ENCODE results near the gene MRGPRX2. TPM values are rescaled to one million over a fixed set of nuclear protein-coding genes. Genes with fewer than 3 reads are reported as not detected.
A peak's percentile ranks its signal among the peaks of the same experiment; 100 is the strongest.

The MRGPRX2 gene
- total RNA-seq, 1 donor, result not detected

DNA sequence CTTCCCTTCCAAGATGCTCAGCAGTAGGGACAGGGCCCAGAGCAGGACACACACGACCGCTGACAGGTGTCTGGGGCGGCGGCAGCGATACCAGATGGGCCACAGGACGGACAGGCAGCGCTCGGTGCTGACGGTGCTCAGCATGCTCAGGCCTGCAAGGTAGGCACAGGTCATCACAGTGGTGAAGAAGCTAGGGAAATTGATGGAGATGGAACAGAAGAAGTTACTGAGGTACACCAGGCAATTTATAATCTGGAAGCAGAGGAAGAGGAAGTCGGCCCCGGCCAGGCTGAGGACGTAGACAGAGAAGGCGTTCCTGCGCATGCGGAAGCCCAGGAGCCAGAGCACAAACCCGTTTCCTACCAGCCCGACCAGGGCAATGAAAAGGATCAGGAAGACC is 4.6 kb downstream of the MRGPRX2 start:
- no peak overlapping the region for H3K27ac ChIP-seq (ENCODE audit: low read depth, low read length)
- H2AFZ ChIP-seq (ENCODE audit: low read length), result no peak overlapping the region
- H4K20me1 ChIP-seq (ENCODE audit: insufficient read depth, low read length), result no peaks in the 10 kb centered on the region
- no peak overlapping the region for H3K4me2 ChIP-seq (ENCODE audit: insufficient read depth, low read length)
- DNase-seq (ENCODE audit: insufficient read length, low spot score, missing footprints), result no peak
- H3K4me3 ChIP-seq (ENCODE audit: insufficient read depth, low read length), result no peak overlapping the region
- no peaks in the 10 kb centered on the region for H3K9me3 ChIP-seq (ENCODE audit: low read depth, low read length)
- TF ChIP-seq, protein P1, sequence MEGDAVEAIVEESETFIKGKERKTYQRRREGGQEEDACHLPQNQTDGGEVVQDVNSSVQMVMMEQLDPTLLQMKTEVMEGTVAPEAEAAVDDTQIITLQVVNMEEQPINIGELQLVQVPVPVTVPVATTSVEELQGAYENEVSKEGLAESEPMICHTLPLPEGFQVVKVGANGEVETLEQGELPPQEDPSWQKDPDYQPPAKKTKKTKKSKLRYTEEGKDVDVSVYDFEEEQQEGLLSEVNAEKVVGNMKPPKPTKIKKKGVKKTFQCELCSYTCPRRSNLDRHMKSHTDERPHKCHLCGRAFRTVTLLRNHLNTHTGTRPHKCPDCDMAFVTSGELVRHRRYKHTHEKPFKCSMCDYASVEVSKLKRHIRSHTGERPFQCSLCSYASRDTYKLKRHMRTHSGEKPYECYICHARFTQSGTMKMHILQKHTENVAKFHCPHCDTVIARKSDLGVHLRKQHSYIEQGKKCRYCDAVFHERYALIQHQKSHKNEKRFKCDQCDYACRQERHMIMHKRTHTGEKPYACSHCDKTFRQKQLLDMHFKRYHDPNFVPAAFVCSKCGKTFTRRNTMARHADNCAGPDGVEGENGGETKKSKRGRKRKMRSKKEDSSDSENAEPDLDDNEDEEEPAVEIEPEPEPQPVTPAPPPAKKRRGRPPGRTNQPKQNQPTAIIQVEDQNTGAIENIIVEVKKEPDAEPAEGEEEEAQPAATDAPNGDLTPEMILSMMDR (IDR thresholded peaks at IDR 0.05; ENCODE audit: extremely low read depth, low read depth, low read length), result no peak
- H3K4me1 ChIP-seq (ENCODE audit: insufficient read depth, low read length), result peaks cover 3% of the 10 kb centered on the region
- H3K36me3 ChIP-seq (ENCODE audit: insufficient read depth, low read length), result no peaks in the 10 kb centered on the region
- H3K27me3 ChIP-seq (ENCODE audit: insufficient read depth, low read length), result peaks cover 51% of the 10 kb centered on the region
- H3K79me2 ChIP-seq (ENCODE audit: insufficient read depth, low read length), result no peaks in the 10 kb centered on the region

- Histone ChIP-seq H3K79me2 (ENCODE audit: insufficient read depth, low read length) (no peaks in the 10 kb centered on the region), H3K27me3 (ENCODE audit: insufficient read depth, low read length) (peaks cover 43% of the 10 kb centered on the region), H3K4me1 (ENCODE audit: insufficient read depth, low read length) (peaks cover 3% of the 10 kb centered on the region), H3K9me3 (ENCODE audit: low read depth, low read length) (no peaks in the 10 kb centered on the region), H3K36me3 (ENCODE audit: insufficient read depth, low read length) (no peaks in the 10 kb centered on the region), H4K20me1 (ENCODE audit: insufficient read depth, low read length) (no peaks in the 10 kb centered on the region), H3K4me3 (ENCODE audit: insufficient read depth, low read length) (no peak overlapping the region), H2AFZ (ENCODE audit: low read length) (peak overlapping the region; percentile 29), H3K4me2 (ENCODE audit: insufficient read depth, low read length) (no peak overlapping the region), H3K27ac (ENCODE audit: low read depth, low read length) (no peak overlapping the region)
- TF ChIP-seq, protein P1 (IDR thresholded peaks at IDR 0.05; ENCODE audit: extremely low read depth, low read depth, low read length), result no peak
- peak; percentile 72 for DNase-seq (ENCODE audit: insufficient read length, low spot score, missing footprints)
These were observed 5.5 kb downstream of the MRGPRX2 start for GRCh38 chr11:19055016-19055415.

DNA sequence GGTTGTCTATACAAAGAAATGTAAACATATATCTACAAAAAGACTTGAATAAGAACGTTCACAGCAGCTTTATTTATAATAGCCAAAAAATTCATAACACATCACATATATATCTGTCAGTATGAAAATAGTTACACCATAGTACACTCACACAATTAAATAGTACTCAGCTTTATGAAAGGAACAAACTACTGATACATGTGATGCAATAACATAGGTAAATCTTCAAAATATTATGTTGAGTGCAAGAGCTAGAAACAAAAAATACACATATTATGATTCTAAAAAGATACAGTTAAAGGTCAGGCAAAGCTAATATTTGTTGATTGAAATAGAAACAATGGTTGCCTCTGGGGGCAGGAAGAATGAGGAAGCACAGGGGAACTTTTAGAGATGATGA is 6.6 kb downstream of the MRGPRX2 start:
- TF ChIP-seq, protein P1 (IDR thresholded peaks at IDR 0.05; ENCODE audit: extremely low read depth, low read depth, low read length), result no peak
- Histone ChIP-seq H3K27ac (ENCODE audit: low read depth, low read length) (no peak overlapping the region), H3K27me3 (ENCODE audit: insufficient read depth, low read length) (peaks cover 33% of the 10 kb centered on the region), H4K20me1 (ENCODE audit: insufficient read depth, low read length) (no peaks in the 10 kb centered on the region), H3K36me3 (ENCODE audit: insufficient read depth, low read length) (no peaks in the 10 kb centered on the region), H3K79me2 (ENCODE audit: insufficient read depth, low read length) (no peaks in the 10 kb centered on the region), H3K4me1 (ENCODE audit: insufficient read depth, low read length) (peaks cover 3% of the 10 kb centered on the region), H2AFZ (ENCODE audit: low read length) (no peak overlapping the region), H3K4me2 (ENCODE audit: insufficient read depth, low read length) (no peak overlapping the region), H3K9me3 (ENCODE audit: low read depth, low read length) (no peaks in the 10 kb centered on the region), H3K4me3 (ENCODE audit: insufficient read depth, low read length) (no peak overlapping the region)
- DNase-seq (ENCODE audit: insufficient read length, low spot score, missing footprints), result no peak

GRCh38 chr11:19050281-19050680 is 10.2 kb downstream of the MRGPRX2 start:
- no peaks in the 10 kb centered on the region for H3K36me3 ChIP-seq (ENCODE audit: insufficient read depth, low read length)
- H3K27me3 ChIP-seq (ENCODE audit: insufficient read depth, low read length), result peaks cover 6% of the 10 kb centered on the region
- no peaks in the 10 kb centered on the region for H3K79me2 ChIP-seq (ENCODE audit: insufficient read depth, low read length)
- H3K4me3 ChIP-seq (ENCODE audit: insufficient read depth, low read length), result no peak overlapping the region
- peaks cover 2% of the 10 kb centered on the region for H3K4me1 ChIP-seq (ENCODE audit: insufficient read depth, low read length)
- H3K4me2 ChIP-seq (ENCODE audit: insufficient read depth, low read length), result no peak overlapping the region
- H2AFZ ChIP-seq (ENCODE audit: low read length), result no peak overlapping the region
- H4K20me1 ChIP-seq (ENCODE audit: insufficient read depth, low read length), result no peaks in the 10 kb centered on the region
- TF ChIP-seq, protein P1 (IDR thresholded peaks at IDR 0.05; ENCODE audit: extremely low read depth, low read depth, low read length), result no peak
- no peaks in the 10 kb centered on the region for H3K9me3 ChIP-seq (ENCODE audit: low read depth, low read length)
- H3K27ac ChIP-seq (ENCODE audit: low read depth, low read length), result no peak overlapping the region
- no peak for DNase-seq (ENCODE audit: insufficient read length, low spot score, missing footprints)
